Measurements from ENCODE around the gene ASXL3.

GRCh38 chr18:33641141-33641540 is 63.1 kb downstream of the ASXL3 start:
- TF ChIP-seq, protein P1, sequence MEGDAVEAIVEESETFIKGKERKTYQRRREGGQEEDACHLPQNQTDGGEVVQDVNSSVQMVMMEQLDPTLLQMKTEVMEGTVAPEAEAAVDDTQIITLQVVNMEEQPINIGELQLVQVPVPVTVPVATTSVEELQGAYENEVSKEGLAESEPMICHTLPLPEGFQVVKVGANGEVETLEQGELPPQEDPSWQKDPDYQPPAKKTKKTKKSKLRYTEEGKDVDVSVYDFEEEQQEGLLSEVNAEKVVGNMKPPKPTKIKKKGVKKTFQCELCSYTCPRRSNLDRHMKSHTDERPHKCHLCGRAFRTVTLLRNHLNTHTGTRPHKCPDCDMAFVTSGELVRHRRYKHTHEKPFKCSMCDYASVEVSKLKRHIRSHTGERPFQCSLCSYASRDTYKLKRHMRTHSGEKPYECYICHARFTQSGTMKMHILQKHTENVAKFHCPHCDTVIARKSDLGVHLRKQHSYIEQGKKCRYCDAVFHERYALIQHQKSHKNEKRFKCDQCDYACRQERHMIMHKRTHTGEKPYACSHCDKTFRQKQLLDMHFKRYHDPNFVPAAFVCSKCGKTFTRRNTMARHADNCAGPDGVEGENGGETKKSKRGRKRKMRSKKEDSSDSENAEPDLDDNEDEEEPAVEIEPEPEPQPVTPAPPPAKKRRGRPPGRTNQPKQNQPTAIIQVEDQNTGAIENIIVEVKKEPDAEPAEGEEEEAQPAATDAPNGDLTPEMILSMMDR (IDR thresholded peaks at IDR 0.05; ENCODE audit: borderline replicate concordance, extremely low read depth, low read length, poor library complexity, severe bottlenecking) = no peak
- TF ChIP-seq EZH2 (IDR thresholded peaks at IDR 0.05; ENCODE audit: borderline replicate concordance, low read depth, low read length, severe bottlenecking) = no peak
